GM12892 (cell line): ENCODE results near the gene ETS1.
A peak's percentile ranks its signal among the peaks of the same experiment; 100 is the strongest.

ENCODE experiments used
- DNase-seq: peaks from one replicate; pipeline ENCODE4 v3.0.0; 2011; ENCODE audit not compliant: insufficient read length
- FAIRE-seq: peaks from 2 replicates; lab custom pipeline; 2011; peaks lifted over from hg19 to GRCh38; lab: Jason Lieb, UNC
- POLR2A ChIP-seq: IDR thresholded peaks from 2 replicates; pipeline ENCODE4 v1.6.1; 2011; ENCODE audit warnings: low read depth, low read length, control low read depth
- POLR2AphosphoS5 ChIP-seq: IDR thresholded peaks from 2 replicates; pipeline ENCODE4 v1.6.1; 2011; ENCODE audit warnings: low read depth, low read length, control low read depth
- TAF1 ChIP-seq: IDR thresholded peaks from 2 replicates; pipeline ENCODE4 v1.6.1; 2011; ENCODE audit warnings: low read depth, mild to moderate bottlenecking, control low read depth, low read length, borderline replicate concordance

The ETS1 gene

GRCh38 chr11:128496249-128496648, 91.1 kb downstream of the ETS1 start:
- FAIRE-seq (no peak), DNase-seq (no peak)

GRCh38 chr11:128494418-128495332, 92.7 kb downstream of the ETS1 start:
- no peak for DNase-seq
- TF ChIP-seq TAF1 (no peak), POLR2A (no peak), POLR2AphosphoS5 (no peak)
- peak; percentile 88 for FAIRE-seq

More at GRCh38 chr11:128496249-128496648, 91.1 kb downstream of the ETS1 start:
- no peak for TF ChIP-seq POLR2A
- no peak for TF ChIP-seq TAF1
- no peak; the same call in 1 of the 2 replicates for TF ChIP-seq POLR2AphosphoS5

- TF ChIP-seq POLR2A: no peak
- TF ChIP-seq POLR2AphosphoS5: no peak
- no peak for TF ChIP-seq TAF1
- DNase-seq (no peak), FAIRE-seq (peak; percentile 27)
Observed at GRCh38 chr11:128493570-128493965, 93.8 kb downstream of the ETS1 start.

- no peak for FAIRE-seq
Observed at GRCh38 chr11:128492903-128493569, 94.3 kb downstream of the ETS1 start.

GRCh38 chr11:128492461-128492860, 94.9 kb downstream of the ETS1 start:
- TF ChIP-seq POLR2A (no peak), TAF1 (no peak), POLR2AphosphoS5 (no peak)
- DNase-seq: no peak
- FAIRE-seq: no peak

More at GRCh38 chr11:128492903-128493569, 94.3 kb downstream of the ETS1 start:
- TF ChIP-seq POLR2A: no peak
- TF ChIP-seq TAF1: no peak
- no peak for TF ChIP-seq POLR2AphosphoS5
- DNase-seq: no peak

- DNase-seq: no peak
- no peak for TF ChIP-seq POLR2A
- TF ChIP-seq TAF1: no peak
- TF ChIP-seq POLR2AphosphoS5: no peak
- FAIRE-seq: peak; percentile 92
Observed at GRCh38 chr11:128491195-128491936, 96.0 kb downstream of the ETS1 start.

GRCh38 chr11:128490092-128490491, 97.3 kb downstream of the ETS1 start:
- FAIRE-seq: no peak

GRCh38 chr11:128488471-128488870, 98.9 kb downstream of the ETS1 start:
- no peak for TF ChIP-seq POLR2A
- no peak for TF ChIP-seq TAF1
- FAIRE-seq: peak; percentile 30
- DNase-seq: no peak

More at GRCh38 chr11:128490092-128490491, 97.3 kb downstream of the ETS1 start:
- TF ChIP-seq POLR2AphosphoS5: no peak
- no peak for DNase-seq

- TF ChIP-seq POLR2AphosphoS5: no peak
- no peak for TF ChIP-seq TAF1
- DNase-seq (no peak), FAIRE-seq (no peak)
Observed at GRCh38 chr11:128487978-128488377, 99.4 kb downstream of the ETS1 start.

- FAIRE-seq: no peak
- no peak for DNase-seq
- TF ChIP-seq TAF1 (no peak), POLR2AphosphoS5 (no peak), POLR2A (no peak)
Observed at GRCh38 chr11:128484172-128484571, 103.2 kb downstream of the ETS1 start.

GRCh38 chr11:128483211-128483788, 104.1 kb downstream of the ETS1 start:
- DNase-seq (no peak), FAIRE-seq (peak; percentile 97)
- TF ChIP-seq TAF1 (no peak), POLR2AphosphoS5 (peak; percentile 21; the same call in 1 of the 2 replicates), POLR2A (no peak; the same call in 1 of the 2 replicates)
